H1 (cell line): ENCODE data around the gene CELF2. TPM values are rescaled to one million over a fixed set of nuclear protein-coding genes. Genes with fewer than 3 reads are reported as not detected.

Experiments
- CTCF ChIA-PET: fragments of 300-600 bp; sonication (Branson Sonifier 250); formaldehyde crosslinking; loops from one replicate; lab custom pipeline; 2021; ENCODE audit not compliant: partially characterized antibody; lab: Charles Lee
- POLR2A ChIA-PET: fragments of 300-600 bp; sonication (Branson Sonifier 250); formaldehyde crosslinking; loops from one replicate; lab custom pipeline; 2021; ENCODE audit warnings: inconsistent platforms; ENCODE audit not compliant: partially characterized antibody; lab: Charles Lee
- DNase-seq, 2 experiments: peaks; one replicate each; pipeline versions ENCODE4 v3.0.0 to v3.0.0-alpha.2; 2010 to 2022; ENCODE audit warnings: low spot score in 2 of 2, low read depth in 1 of 2, mixed read lengths in 1 of 2
- FAIRE-seq: peaks from 2 replicates; lab custom pipeline; 2011; peaks lifted over from hg19 to GRCh38; lab: Jason Lieb, UNC
- H2AFZ ChIP-seq: 2 replicates; pipeline ENCODE4 v1.8.1; 2012; ENCODE audit warnings: low read length, inconsistent platforms
- H2AK5ac ChIP-seq: 2 replicates; pipeline ENCODE4 v1.6.1; 2013; ENCODE audit warnings: low read depth, low read length
- H2BK120ac ChIP-seq: replicated peaks from 2 replicates; pipeline ENCODE3; 2013; ENCODE audit warnings: low read depth, low read length, inconsistent platforms
- H2BK12ac ChIP-seq: 2 replicates; pipeline ENCODE4 v1.6.1; 2013; ENCODE audit warnings: low read depth, low read length
- H2BK15ac ChIP-seq: 2 replicates; pipeline ENCODE4 v1.6.1; 2013; ENCODE audit warnings: low read length
- H2BK20ac ChIP-seq: 2 replicates; pipeline ENCODE4 v1.6.1; 2013; ENCODE audit warnings: low read length
- H2BK5ac ChIP-seq: 2 replicates; pipeline ENCODE4 v1.6.1; 2013; ENCODE audit warnings: low read depth, low read length
- H3K14ac ChIP-seq: 2 replicates; pipeline ENCODE4 v1.6.1; 2013; ENCODE audit warnings: inconsistent platforms; ENCODE audit not compliant: insufficient read length
- H3K18ac ChIP-seq: 2 replicates; pipeline ENCODE4 v1.6.1; 2013; ENCODE audit warnings: low read length; ENCODE audit errors: extremely low read depth
- H3K23ac ChIP-seq: 2 replicates; pipeline ENCODE4 v1.6.1; 2013; ENCODE audit warnings: inconsistent platforms; ENCODE audit not compliant: insufficient read length
- H3K23me2 ChIP-seq: 2 replicates; pipeline ENCODE4 v1.6.1; 2013; ENCODE audit warnings: low read depth, low read length
- H3K27ac ChIP-seq: 2 replicates; pipeline ENCODE4 v1.6.1; 2011; ENCODE audit warnings: low read depth, low read length, inconsistent platforms
- H3K27me3 ChIP-seq, 4 experiments: replicated peaks in 1 of 4; 1 replicate in 1 of 4; 2 replicates in 3 of 4; pipeline versions ENCODE4 v1.6.1 to v1.8.1; 2011 to 2013; ENCODE audit warnings: low read length in 3 of 4, mild to moderate bottlenecking in 3 of 4, inconsistent platforms in 2 of 4, mixed read lengths in 2 of 4, moderate library complexity in 1 of 4; ENCODE audit not compliant: control insufficient read depth in 3 of 4, insufficient read depth in 3 of 4; ENCODE audit errors: extremely low read depth in 1 of 4
- H3K36me3 ChIP-seq, 4 experiments: 2 replicates each; pipeline versions ENCODE4 v1.6.1 to v1.8.1; 2011 to 2013; ENCODE audit warnings: mild to moderate bottlenecking in 4 of 4, low read length in 3 of 4, moderate library complexity in 2 of 4, control low read depth in 1 of 4, inconsistent platforms in 1 of 4; ENCODE audit not compliant: insufficient read depth in 4 of 4, control insufficient read depth in 2 of 4
- H3K4ac ChIP-seq: replicated peaks from 2 replicates; pipeline ENCODE3; 2013; ENCODE audit warnings: low read length, low read depth, mixed read lengths, inconsistent platforms; ENCODE audit not compliant: insufficient read length
- H3K4me1 ChIP-seq, 4 experiments: replicated peaks in 1 of 4; 1 replicate in 1 of 4; 2 replicates in 3 of 4; pipeline versions ENCODE4 v1.6.1 to v1.8.1; 2011 to 2013; ENCODE audit warnings: low read length in 3 of 4, inconsistent platforms in 2 of 4, mixed read lengths in 1 of 4; ENCODE audit not compliant: insufficient read depth in 4 of 4, control insufficient read depth in 3 of 4
- H3K4me2 ChIP-seq, 2 experiments: 2 replicates each; pipeline versions ENCODE4 v1.6.1 to v1.8.1; 2011 to 2013; ENCODE audit warnings: low read depth in 2 of 2, low read length in 2 of 2, control low read depth in 1 of 2, inconsistent platforms in 1 of 2, mild to moderate bottlenecking in 1 of 2; ENCODE audit not compliant: insufficient read depth in 1 of 2
- H3K4me3 ChIP-seq, 4 experiments: fragments of 200-600, 300-600 bp in 1 of 4; sonication (generic), shearing (Covaris generic), sonication (Bioruptor Twin) in 1 of 4; 2 replicates each; pipeline versions ENCODE4 v1.5.1 to v1.8.1; 2011 to 2016; ENCODE audit warnings: low read length in 4 of 4, low read depth in 3 of 4, control low read depth in 2 of 4, inconsistent platforms in 2 of 4, mild to moderate bottlenecking in 2 of 4, mixed read lengths in 1 of 4, moderate library complexity in 1 of 4; ENCODE audit not compliant: insufficient read depth in 2 of 4; ENCODE audit errors: extremely low read depth in 1 of 4
- H3K56ac ChIP-seq: replicated peaks from 2 replicates; pipeline ENCODE3; 2013; ENCODE audit warnings: low read depth, mild to moderate bottlenecking, mixed read lengths, low read length, inconsistent platforms; ENCODE audit not compliant: insufficient read length
- H3K79me1 ChIP-seq: 2 replicates; pipeline ENCODE4 v1.6.1; 2013; ENCODE audit warnings: low read depth, low read length, control low read depth
- H3K79me2 ChIP-seq, 2 experiments: 2 replicates each; pipeline versions ENCODE4 v1.6.1 to v1.8.1; 2012 to 2013; ENCODE audit warnings: low read length in 2 of 2, mild to moderate bottlenecking in 2 of 2, inconsistent platforms in 1 of 2; ENCODE audit not compliant: insufficient read depth in 2 of 2, control insufficient read depth in 1 of 2
- H3K9ac ChIP-seq, 4 experiments: replicated peaks in 1 of 4; 1 replicate in 1 of 4; 2 replicates in 3 of 4; pipeline versions ENCODE4 v1.6.1 to v1.8.1; 2011 to 2013; ENCODE audit warnings: low read depth in 3 of 4, low read length in 3 of 4, control low read depth in 2 of 4, mild to moderate bottlenecking in 2 of 4, moderate library complexity in 2 of 4, inconsistent platforms in 1 of 4; ENCODE audit errors: extremely low read depth in 1 of 4
- H3K9me3 ChIP-seq, 2 experiments: 2 replicates each; pipeline versions ENCODE4 v1.6.1 to v1.8.1; 2012 to 2013; ENCODE audit warnings: mild to moderate bottlenecking in 2 of 2, moderate library complexity in 2 of 2, control low read depth in 1 of 2, inconsistent platforms in 1 of 2, low read depth in 1 of 2, low read length in 1 of 2, mixed read lengths in 1 of 2; ENCODE audit not compliant: insufficient read depth in 2 of 2
- H4K20me1 ChIP-seq, 2 experiments: replicated peaks in 1 of 2; 2 replicates each; pipeline versions ENCODE3 to v1.8.1; 2011 to 2013; ENCODE audit warnings: inconsistent platforms in 2 of 2, low read length in 2 of 2, mild to moderate bottlenecking in 1 of 2; ENCODE audit not compliant: insufficient read depth in 2 of 2, control insufficient read depth in 1 of 2
- H4K5ac ChIP-seq: 2 replicates; pipeline ENCODE4 v1.6.1; 2013; ENCODE audit warnings: low read length, low read depth, mixed read lengths, inconsistent platforms; ENCODE audit not compliant: insufficient read length
- H4K8ac ChIP-seq: 2 replicates; pipeline ENCODE4 v1.8.0; 2013; ENCODE audit warnings: mild to moderate bottlenecking, moderate library complexity, low read length, inconsistent platforms; ENCODE audit not compliant: insufficient read depth; ENCODE audit errors: extremely low read depth
- H4K91ac ChIP-seq: replicated peaks from 2 replicates; pipeline ENCODE3; 2013; ENCODE audit warnings: low read length, mixed read lengths, inconsistent platforms; ENCODE audit not compliant: insufficient read length
- BACH1 ChIP-seq: IDR thresholded peaks from 2 replicates; pipeline ENCODE4 v1.6.1; 2012; ENCODE audit warnings: low read length, improper control_type of control experiment
- BRCA1 ChIP-seq: IDR thresholded peaks from 2 replicates; pipeline ENCODE4 v1.6.1; 2012; ENCODE audit warnings: low read depth, low read length, improper control_type of control experiment
- CBX8 ChIP-seq: fragments of 300-800, 300-1000 bp; sonication (generic); IDR thresholded peaks from 2 replicates; pipeline ENCODE4 v1.7.1; 2016; ENCODE audit warnings: low read depth, low read length, borderline replicate concordance
- CEBPB ChIP-seq: IDR thresholded peaks from 2 replicates; pipeline ENCODE4 v1.6.1; 2012; ENCODE audit warnings: low read depth, low read length
- KDM1A ChIP-seq: fragments of 200-600, 300-600 bp; sonication (generic); IDR thresholded peaks from 2 replicates; pipeline ENCODE4 v1.7.1; 2016; ENCODE audit warnings: mild to moderate bottlenecking, low read length, borderline replicate concordance
- KDM4A ChIP-seq: IDR thresholded peaks from one replicate; pipeline ENCODE4 v1.7.1; 2012; ENCODE audit warnings: low read depth, mild to moderate bottlenecking, moderate library complexity, low read length, inconsistent platforms; ENCODE audit not compliant: severe bottlenecking
- POLR2A ChIP-seq, 2 experiments: IDR thresholded peaks; 1 replicate in 1 of 2; 2 replicates in 1 of 2; pipeline ENCODE4 v1.6.1; 2011; ENCODE audit warnings: low read depth in 2 of 2, low read length in 2 of 2, mild to moderate bottlenecking in 2 of 2; ENCODE audit errors: control extremely low read depth in 1 of 2
- RFX5 ChIP-seq: IDR thresholded peaks from 2 replicates; pipeline ENCODE4 v1.6.1; 2011; ENCODE audit warnings: low read depth, low read length, improper control_type of control experiment, borderline replicate concordance
- RNF2 ChIP-seq: fragments of 200-900, 300-1000 bp; sonication (generic); IDR thresholded peaks from 2 replicates; pipeline ENCODE4 v1.7.1; 2016; ENCODE audit warnings: borderline replicate concordance, low read depth, mild to moderate bottlenecking, antibody characterized with exemption, low read length; ENCODE audit not compliant: poor library complexity, severe bottlenecking; ENCODE audit errors: missing control alignments
- SIN3A ChIP-seq, 2 experiments: IDR thresholded peaks in 1 of 2; conservative IDR thresholded peaks in 1 of 2; 2 replicates each; pipeline ENCODE4 v1.6.1; 2011 to 2012; ENCODE audit warnings: low read length in 2 of 2, improper control_type of control experiment in 1 of 2, low read depth in 1 of 2, mild to moderate bottlenecking in 1 of 2
- SP1 ChIP-seq: IDR thresholded peaks from 2 replicates; pipeline ENCODE4 v1.6.1; 2011; ENCODE audit warnings: low read depth, low read length
- SRF ChIP-seq: IDR thresholded peaks from 2 replicates; pipeline ENCODE4 v1.6.1; 2011; ENCODE audit warnings: mild to moderate bottlenecking, low read depth, low read length, moderate library complexity
- SUZ12 ChIP-seq: fragments of 200-600 bp; sonication (generic); IDR thresholded peaks from 2 replicates; pipeline ENCODE4 v1.6.1; 2012; ENCODE audit warnings: mild to moderate bottlenecking, inconsistent platforms, low read length, moderate library complexity, mixed read lengths
- TEAD4 ChIP-seq: IDR thresholded peaks from 2 replicates; pipeline ENCODE4 v1.6.1; 2012; ENCODE audit warnings: low read depth, low read length, inconsistent platforms, mixed read lengths
- WGBS, 2 experiments: shearing (Covaris generic) in 1 of 2; methylation state at CpG; one replicate each; pipeline versions ENCODE4 v1.1.6 to v1.1.7; 2013 to 2015; ENCODE audit warnings: low lambda C conversion rate in 2 of 2, mixed read lengths in 2 of 2, inconsistent platforms in 1 of 2, low coverage in 1 of 2, missing lambda C conversion rate in 1 of 2; ENCODE audit not compliant: insufficient replicate concordance in 2 of 2, insufficient coverage in 1 of 2, insufficient read length in 1 of 2; ENCODE audit errors: extremely low coverage in 1 of 2, missing lambda C conversion rate in 1 of 2; 5-methylcytosine and 5-hydroxymethylcytosine counted together
- polyA plus RNA-seq, 7 experiments: library from polyadenylated mRNA; depleted of rRNA in 3 of 7; stranded (reverse) in 5 of 7; unstranded in 2 of 7; fragments of >200 nt in 5 of 7; fragments of 200-250 nt in 2 of 7; gene quantifications; 1 replicate in 5 of 7; 2 replicates in 1 of 7; 4 replicates in 1 of 7; pipeline versions ENCODE4 v1.2.1 to v1.2.3, GENCODE V29; 2011 to 2013; ENCODE audit warnings: missing spikeins in 2 of 7, mixed read lengths in 2 of 7
- total RNA-seq: library from RNA; stranded (reverse); fragmentation: NEBNext Ultra II Directional; extraction: Animal tissue kit (Norgen Biotek cat#: 25700); gene quantifications from 2 replicates; pipeline ENCODE4 v1.2.1, GENCODE V29; 2021

Gene CELF2
- total and polyA plus RNA-seq, 2 of the 8 experiments (the other 6 are each of a cell fraction or from before 2014, with no cell fraction given), result 18.3 to 22.7 TPM

GRCh38 chr10:11213137-11213536, 195.5 kb downstream of the CELF2 start:
- Histone ChIP-seq H3K36me3 (no peaks in the 10 kb centered on the region; a peak in 2 of 8 replicates), H4K8ac (no peak overlapping the region), H3K23me2 (no peaks in the 10 kb centered on the region; the same call in 1 of the 2 replicates), H4K91ac (no peak overlapping the region), H3K14ac (no peak overlapping the region), H4K5ac (no peak overlapping the region), H3K79me1 (0 out of 2 replicates have a peak, but pooled peaks cover 3% of the 10 kb centered on the region), H2BK5ac (no peak overlapping the region), H2AFZ (no peak overlapping the region), H2BK20ac (no peak overlapping the region), H3K56ac (no peak overlapping the region), H3K9ac (no peak overlapping the region), H3K4me1 (peaks cover 0 to 9% (median 3%) of the 10 kb centered on the region in 4 experiments; a peak in 3 of 7 replicates), H3K27me3 (no peaks in the 10 kb centered on the region), H3K4me2 (no peak overlapping the region), H3K9me3 (no peaks in the 10 kb centered on the region), H2BK12ac (no peak overlapping the region), H2BK120ac (no peak overlapping the region), H2AK5ac (no peak overlapping the region), H3K4ac (no peak overlapping the region), H3K27ac (no peak overlapping the region), H3K79me2 (no peaks in the 10 kb centered on the region), H4K20me1 (no peaks in the 10 kb centered on the region), H3K4me3 (no peak overlapping the region), H2BK15ac (no peak overlapping the region), H3K23ac (no peak overlapping the region), H3K18ac (no peak overlapping the region)
- WGBS, 2 experiments, result 94% methylated on average over 4 of the region's 4 CpGs; no CpG with 5 or more reads in 1 of the 2 experiments
- ChIA-PET POLR2A (no interaction called here), CTCF (interaction anchor here (0.9 to 2.3 kb wide), 3 partner anchors 10 to 47 kb away, joined by 3 to 6 read pairs (median 3); no protein-coding TSS in a partner anchor)
- FAIRE-seq (no peak), DNase-seq (no peak)
- TF ChIP-seq SRF (no peak), BACH1 (no peak), SP1 (no peak), CEBPB (no peak), SUZ12 (no peak), KDM4A (no peak), RFX5 (no peak), KDM1A (no peak), TEAD4 (no peak), CBX8 (no peak), BRCA1 (no peak), RNF2 (no peak), SIN3A (conservative IDR thresholded peaks at IDR 0.05 in 1 of 2, IDR thresholded peaks at IDR 0.05 in 1 of 2; ENCODE audit: low read depth in 1 of 2, low read length in 2 of 2) (no peak), POLR2A (IDR thresholded peaks at IDR 0.05; ENCODE audit: control extremely low read depth in 1 of 2, low read depth in 2 of 2, low read length in 2 of 2) (no peak)
